HG02678 (cell line): ENCODE data around the gene CHST3.

Experiments used
- ATAC-seq: cut with Tn5 transposase; IDR thresholded peaks from one replicate; pipeline ENCODE4 v1.9.1; 2021; ENCODE audit warnings: mild to moderate bottlenecking, moderate library complexity; ENCODE audit not compliant: unreplicated experiment

The CHST3 gene

DNA sequence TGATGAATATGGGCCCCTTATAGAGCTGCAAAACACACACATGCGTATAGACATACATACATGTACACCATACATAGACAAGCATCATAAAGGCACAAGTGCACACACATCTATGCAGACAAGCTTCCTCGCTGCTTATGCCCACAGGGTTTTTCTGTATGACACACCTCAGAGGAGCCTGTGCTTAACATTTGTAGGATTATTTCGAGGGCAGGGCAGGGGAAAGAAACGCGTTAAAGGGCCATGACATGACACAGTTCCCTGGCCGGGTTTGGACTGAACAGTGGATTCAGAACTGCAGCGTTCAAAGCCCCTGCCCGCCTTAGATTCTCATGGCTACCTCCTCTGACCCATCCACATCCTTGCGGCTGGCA, 44.8 kb downstream of the CHST3 start:
- ATAC-seq: no peak

DNA sequence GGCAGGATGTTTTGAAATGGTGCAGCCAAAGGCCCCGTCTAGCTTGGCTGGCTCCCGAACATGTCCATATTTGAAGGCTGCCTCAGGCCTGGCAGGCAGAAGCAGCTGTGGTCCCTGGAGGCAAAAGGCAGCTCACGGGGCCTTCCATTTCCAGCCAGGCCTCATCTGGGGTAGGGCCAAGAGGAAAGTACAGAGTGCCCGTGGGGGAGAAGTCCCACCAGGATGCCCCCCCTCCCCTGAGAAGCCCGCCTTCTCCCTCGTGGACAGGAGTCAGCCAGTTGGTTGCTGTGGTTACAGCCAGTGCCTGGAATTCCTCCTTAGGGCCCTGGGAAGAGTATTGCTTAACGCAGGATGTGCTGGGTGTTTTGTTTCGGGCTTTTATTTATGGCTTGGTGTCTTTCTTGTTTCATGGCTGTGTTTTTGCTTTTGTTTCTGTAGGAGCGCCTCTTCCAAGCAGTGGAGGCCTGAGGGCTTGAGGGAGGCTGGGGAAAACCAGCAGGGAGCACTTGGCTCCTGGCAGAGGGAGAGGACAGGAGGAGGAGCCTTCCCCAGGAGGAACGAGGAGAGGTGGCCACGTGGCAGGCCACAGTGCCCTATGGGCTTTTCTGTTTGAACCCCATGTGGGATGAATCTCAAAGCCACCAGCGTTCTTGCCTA, 45.4 kb downstream of the CHST3 start:
- no peak for ATAC-seq

DNA sequence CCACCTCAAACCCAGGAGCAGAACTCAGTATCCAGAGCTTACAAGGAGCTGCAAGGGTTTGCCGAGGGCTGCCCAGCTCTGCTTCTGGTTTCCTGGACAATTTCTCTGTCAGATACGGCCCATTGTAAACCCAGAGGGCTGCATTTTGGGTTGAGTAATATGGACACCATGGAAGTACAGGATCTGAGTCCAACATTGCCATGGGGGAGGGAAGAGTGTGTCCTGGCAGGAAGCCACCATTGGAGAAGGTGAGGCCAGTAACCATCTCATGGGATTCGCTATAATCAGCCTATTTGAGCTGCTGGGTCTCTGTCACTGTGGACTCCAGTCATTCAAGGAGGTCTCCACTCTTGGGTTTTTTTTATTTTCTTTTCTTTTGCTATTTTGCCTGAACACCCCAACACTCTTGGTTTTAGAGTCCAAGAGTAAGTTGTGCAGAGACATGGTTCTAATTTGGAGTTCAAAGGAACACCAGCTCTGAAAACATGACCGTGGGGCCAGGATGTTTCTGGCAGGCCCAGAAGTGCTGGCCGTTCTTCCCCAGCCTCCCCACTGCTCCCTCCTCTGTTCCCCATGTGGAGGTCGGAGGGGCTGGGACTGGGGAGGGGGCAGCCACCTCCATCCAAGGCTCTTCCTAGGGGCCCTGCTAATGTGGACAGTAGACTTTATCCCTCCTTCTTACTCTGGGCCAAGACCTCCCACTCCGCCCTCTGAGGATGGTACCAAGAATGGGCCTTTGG, 46.2 kb downstream of the CHST3 start:
- no peak for ATAC-seq

GRCh38 chr10:72011016-72011415, 46.8 kb downstream of the CHST3 start:
- no peak for ATAC-seq

GRCh38 chr10:72011468-72011867, 47.3 kb downstream of the CHST3 start:
- ATAC-seq: no peak

DNA sequence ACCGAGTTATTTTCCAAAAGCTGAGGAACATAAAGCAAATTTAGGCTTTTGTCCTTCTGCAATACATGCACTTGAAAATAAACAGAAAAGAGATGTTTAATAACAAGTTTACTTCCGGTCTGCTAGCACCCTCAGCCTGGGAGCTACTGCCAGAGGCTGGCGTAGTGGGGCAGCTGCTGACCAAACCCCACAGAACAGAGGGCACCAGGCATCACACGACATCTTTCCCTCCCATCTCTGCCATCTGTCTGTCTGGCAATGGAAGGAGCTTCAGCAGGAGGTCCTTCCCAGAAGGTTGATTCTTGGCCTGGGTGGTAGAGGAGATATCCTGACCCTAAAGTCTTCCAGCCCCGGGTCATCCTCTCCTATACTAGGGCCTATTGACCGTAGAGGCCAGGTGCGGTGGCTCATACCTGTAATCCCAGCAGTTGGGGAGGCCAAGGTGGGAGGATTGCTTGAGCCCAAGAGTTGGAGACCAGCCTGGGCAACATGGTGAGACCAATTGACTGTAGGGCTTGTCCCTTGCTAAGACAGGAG, 47.8 kb downstream of the CHST3 start:
- ATAC-seq: no peak

DNA sequence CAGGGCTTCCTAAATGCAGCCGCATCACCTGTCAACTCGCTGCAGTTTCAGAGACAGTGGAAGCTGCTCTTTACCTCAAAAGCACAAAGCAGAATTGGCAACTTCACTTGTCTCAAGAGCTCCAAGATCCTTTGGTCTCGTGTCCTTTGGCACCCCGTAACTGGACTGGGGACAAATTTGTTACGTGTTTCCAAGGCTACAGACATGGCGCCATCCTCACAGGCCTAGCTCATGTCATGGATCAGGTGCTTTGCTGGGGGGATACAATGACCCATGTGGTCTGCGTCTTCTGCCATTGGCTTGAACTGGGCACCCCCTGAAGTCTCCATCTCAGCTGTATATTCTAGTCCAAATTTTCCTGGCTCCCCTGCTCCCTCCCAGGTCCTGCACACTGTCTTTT, 48.6 kb downstream of the CHST3 start:
- ATAC-seq: no peak

- ATAC-seq: no peak
Observed at GRCh38 chr10:72013202-72013945, 49.2 kb downstream of the CHST3 start.

DNA sequence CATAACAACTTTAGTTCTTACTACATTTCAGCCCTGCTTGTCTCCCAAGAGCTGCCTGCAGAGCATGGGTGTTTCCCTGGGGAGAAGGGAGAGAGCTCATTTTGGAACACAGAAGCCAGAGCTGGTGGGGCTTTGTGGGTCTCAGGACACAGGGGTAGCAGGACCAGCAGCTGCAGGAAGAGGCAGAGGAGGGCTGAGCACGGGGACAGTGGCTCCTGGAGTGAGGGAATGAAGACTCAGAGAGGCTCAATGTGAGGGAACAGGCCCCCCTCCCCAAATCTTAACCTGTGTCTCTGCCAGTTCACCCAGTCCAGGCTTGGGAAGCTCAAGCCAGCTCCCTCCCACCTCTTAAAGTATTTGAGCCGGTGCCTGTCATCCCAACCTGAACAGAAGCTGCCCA, 50.0 kb downstream of the CHST3 start:
- no peak for ATAC-seq

GRCh38 chr10:72014785-72015480, 50.7 kb downstream of the CHST3 start:
- no peak for ATAC-seq

- no peak for ATAC-seq
Observed at GRCh38 chr10:72015841-72016240, 51.6 kb downstream of the CHST3 start.

GRCh38 chr10:72016608-72017300, 52.6 kb downstream of the CHST3 start:
- ATAC-seq: no peak

- ATAC-seq: no peak
Observed at GRCh38 chr10:72019085-72019876, 55.1 kb downstream of the CHST3 start.

DNA sequence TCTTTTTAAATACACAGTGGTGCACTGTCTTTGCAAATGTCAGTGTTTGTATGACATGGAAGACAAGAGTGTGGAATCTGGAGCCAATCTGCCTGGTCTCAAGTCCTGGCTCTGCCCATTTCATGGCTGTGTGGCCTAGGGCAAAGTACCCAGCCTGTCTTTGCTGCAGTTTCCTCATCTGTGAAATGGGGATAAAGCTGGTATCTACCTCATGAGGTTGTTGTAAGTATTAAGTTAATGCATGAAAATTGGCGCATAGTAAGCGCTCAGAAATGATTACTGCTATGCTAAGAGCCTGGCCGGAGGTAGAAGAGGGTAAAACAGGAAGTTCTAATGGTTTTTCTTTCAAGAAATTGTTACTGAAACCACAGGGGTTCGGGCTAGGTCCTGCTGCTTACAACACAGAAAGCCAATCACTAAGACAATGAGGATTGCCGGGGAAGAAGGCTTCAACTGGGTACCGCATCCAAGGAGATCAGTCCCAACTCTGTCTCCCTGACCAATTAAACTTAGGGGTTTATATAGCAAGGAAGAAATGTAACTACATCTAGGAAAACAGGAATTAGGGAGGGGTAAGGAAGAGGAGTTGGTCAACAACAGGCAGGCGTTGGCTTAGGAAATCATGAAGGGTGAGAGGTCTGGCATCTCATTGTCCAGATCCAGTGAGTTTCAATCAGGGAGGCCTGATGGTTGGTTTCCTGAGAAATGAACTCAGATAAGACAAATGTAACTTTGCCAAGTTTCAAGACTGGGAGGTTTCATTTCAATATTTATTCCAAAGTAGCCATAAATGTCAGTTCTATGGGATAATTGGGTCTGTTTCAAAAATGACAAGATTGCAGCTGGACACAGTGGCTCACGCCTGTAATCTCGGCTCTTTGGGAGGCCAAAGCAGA, 57.0 kb downstream of the CHST3 start:
- no peak for ATAC-seq

- ATAC-seq: no peak
Observed at GRCh38 chr10:72022228-72022627, 58.0 kb downstream of the CHST3 start.

DNA sequence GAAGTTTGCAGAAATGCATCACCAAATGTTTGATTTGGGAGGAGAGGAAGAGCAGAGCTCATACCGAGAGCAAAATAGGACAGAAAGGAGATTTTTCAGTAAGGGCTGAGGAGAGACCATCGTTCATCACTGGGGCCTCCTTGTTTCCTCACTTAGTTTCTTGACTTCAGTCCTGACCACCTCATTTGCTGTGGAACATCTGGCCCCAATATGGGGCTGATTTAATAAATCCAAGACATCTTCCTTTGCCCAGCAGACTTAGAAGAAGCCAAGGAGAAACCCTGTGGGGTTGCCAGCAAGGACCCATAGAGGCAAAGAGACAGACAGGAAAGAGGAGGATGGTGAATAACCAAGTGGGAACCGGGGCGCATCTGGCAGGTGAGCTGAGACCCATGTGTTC, 60.4 kb downstream of the CHST3 start:
- ATAC-seq: no peak

DNA sequence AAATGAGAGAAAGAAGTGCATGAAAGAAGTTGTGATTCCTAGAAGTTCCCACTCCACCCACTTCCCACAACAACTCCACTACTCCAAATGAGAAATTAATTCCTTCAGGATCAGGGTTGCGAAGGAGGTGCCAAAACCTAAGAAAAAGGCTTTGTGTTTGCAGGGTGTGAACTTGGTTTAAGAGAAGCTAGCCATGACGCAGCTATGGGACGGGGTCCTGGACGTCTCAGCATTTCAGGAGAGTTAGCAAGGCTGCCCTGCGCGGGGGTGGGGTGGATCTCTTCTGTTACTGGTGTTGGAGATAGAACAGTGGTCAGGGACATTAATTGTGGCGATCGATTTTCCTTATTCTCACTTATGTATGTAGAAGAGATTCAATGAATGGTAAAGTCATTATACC, 61.2 kb downstream of the CHST3 start:
- ATAC-seq: no peak

DNA sequence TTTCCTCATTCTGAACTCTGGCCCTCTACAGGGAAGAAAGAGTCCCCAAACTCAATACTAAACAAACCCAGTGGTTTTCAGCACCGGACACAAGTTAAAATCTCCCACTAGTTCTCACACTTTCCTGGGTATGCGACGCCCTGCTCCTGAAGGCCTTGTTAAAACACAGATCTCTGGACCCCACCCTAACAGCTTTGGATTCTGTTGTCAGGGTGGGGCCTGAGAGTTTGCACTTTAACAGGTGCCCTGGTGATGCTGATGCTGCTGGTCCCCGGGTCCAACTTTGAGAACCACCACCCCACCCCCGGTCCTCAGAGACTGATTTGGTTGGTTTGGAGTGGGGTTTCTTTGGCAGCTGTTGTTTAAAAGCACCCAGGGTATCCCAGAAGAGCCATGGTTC, 61.6 kb downstream of the CHST3 start:
- no peak for ATAC-seq
